Spleen (tissue), 11 donors: ENCODE measurements around the gene BSPRY. TPM values are rescaled to one million over a fixed set of nuclear protein-coding genes. Genes with fewer than 3 reads are reported as not detected.
"Not testable (repeated sequence)": the region's sequence is repeated elsewhere in the genome, so short reads cannot be mapped to it uniquely, and the experiment has no call there.

Experiments used
- DNase-seq: peaks from one replicate; pipeline ENCODE4 v3.0.0-alpha.2; 2020
- H3K27ac ChIP-seq, 8 donors: fragments of 200-600 bp; sonication (generic) in 7 of 8; 1 replicate in 4 of 8; 2 replicates in 4 of 8; pipeline versions ENCODE4 v1.5.0 to v1.8.0; 2016 to 2021; ENCODE audit warnings: inconsistent platforms in 4 of 8, mild to moderate bottlenecking in 4 of 8, moderate library complexity in 1 of 8
- H3K27me3 ChIP-seq, 7 donors: fragments of 200-600 bp; sonication (generic) in 6 of 7; replicated peaks in 1 of 7; 1 replicate in 4 of 7; 2 replicates in 3 of 7; pipeline versions ENCODE4 v1.5.0 to v1.8.0; 2016 to 2021; ENCODE audit warnings: inconsistent platforms in 3 of 7, mild to moderate bottlenecking in 1 of 7
- H3K36me3 ChIP-seq, 6 donors: fragments of 200-600 bp; sonication (generic) in 5 of 6; 1 replicate in 4 of 6; 2 replicates in 2 of 6; pipeline versions ENCODE4 v1.5.0 to v1.8.0; 2016 to 2021; ENCODE audit warnings: inconsistent platforms in 2 of 6
- H3K4me1 ChIP-seq, 6 donors: fragments of 200-600 bp; sonication (generic) in 5 of 6; 1 replicate in 3 of 6; 2 replicates in 3 of 6; pipeline versions ENCODE4 v1.5.0 to v1.8.0; 2016 to 2021; ENCODE audit warnings: inconsistent platforms in 3 of 6
- H3K4me3 ChIP-seq, 8 donors: fragments of 200-600 bp; sonication (generic) in 7 of 8; 1 replicate in 4 of 8; 2 replicates in 4 of 8; pipeline versions ENCODE4 v1.5.0 to v1.8.0; 2016 to 2021; ENCODE audit warnings: inconsistent platforms in 4 of 8, mild to moderate bottlenecking in 4 of 8, moderate library complexity in 2 of 8
- H3K9me3 ChIP-seq, 8 donors: fragments of 200-600 bp; sonication (generic) in 7 of 8; 1 replicate in 4 of 8; 2 replicates in 4 of 8; pipeline versions ENCODE4 v1.5.0 to v1.8.0; 2016 to 2021; ENCODE audit warnings: inconsistent platforms in 4 of 8
- POLR2A ChIP-seq, 3 donors: fragments of 450-650 bp; IDR thresholded peaks; one replicate each; pipeline ENCODE4 v1.5.1; 2017; ENCODE audit warnings: antibody characterized with exemption in 3 of 3, mild to moderate bottlenecking in 1 of 3
- POLR2AphosphoS5 ChIP-seq, 3 donors: sonication (generic); formaldehyde crosslinking; IDR thresholded peaks; one replicate each; pipeline ENCODE4 v1.5.1; 2017; ENCODE audit warnings: antibody characterized with exemption in 3 of 3
- WGBS, 5 donors: extraction: QIAGEN DNeasy Blood & Tissue Kit in 3 of 5; methylation state at CpG; one replicate each; pipeline versions ENCODE4 v1.1.5 to v1.1.7; 2013 to 2018; 5-methylcytosine and 5-hydroxymethylcytosine counted together
- intact Hi-C: fragments of 100-400 bp; cut with DNase I; formaldehyde crosslinking; loops from one replicate; pipeline ENCODE4 v1.15.0; 2023; ENCODE audit warnings: low total_unique reads
- polyA plus RNA-seq, 3 donors: library from polyadenylated mRNA; stranded (reverse); fragments of 200-250 nt; gene quantifications; one replicate each; pipeline ENCODE4 v1.2.1, GENCODE V29; 2013
- total RNA-seq, 7 donors: library from RNA; depleted of rRNA in 3 of 7; stranded (reverse); fragments of >200 nt in 3 of 7; fragmentation: NEBNext Ultra II Directional in 4 of 7; extraction: Animal tissue kit (Norgen Biotek cat#: 25700) in 4 of 7; gene quantifications; one replicate each; pipeline versions ENCODE4 v1.1.0 to v1.2.1, GENCODE V29; 2016 to 2021
- TF ChIP-seq, protein P1 (sequence below), 11 experiments: fragments of 200-600 bp in 7 of 11; fragments of 450-650 bp in 4 of 11; sonication (generic) in 4 of 11; IDR thresholded peaks in 8 of 11; conservative IDR thresholded peaks in 3 of 11; 1 replicate in 7 of 11; 2 replicates in 4 of 11; pipeline versions ENCODE4 v1.4.0 to v1.8.0; 2016 to 2021; ENCODE audit warnings: antibody characterized with exemption in 11 of 11, inconsistent platforms in 4 of 11, mild to moderate bottlenecking in 1 of 11
- donor health status: healthy with polysubstance abuse.
- donor health status: DM: no; HTN: no; CAD: no; lungs with moderate emphysema.
- donor health status: DM: no; HTN: no; CAD: no.
- donor health status: Bipolar disorder and iron deficiency.
- donor health status: healthy.
- donor health status: DM: no; HTN: no; CAD: no.
- donor health status: DM: yes; HTN: yes; CAD: no.

The BSPRY gene
- total and polyA plus RNA-seq, 10 donors: 0.26 to 1.7 (median 0.78) TPM

DNA sequence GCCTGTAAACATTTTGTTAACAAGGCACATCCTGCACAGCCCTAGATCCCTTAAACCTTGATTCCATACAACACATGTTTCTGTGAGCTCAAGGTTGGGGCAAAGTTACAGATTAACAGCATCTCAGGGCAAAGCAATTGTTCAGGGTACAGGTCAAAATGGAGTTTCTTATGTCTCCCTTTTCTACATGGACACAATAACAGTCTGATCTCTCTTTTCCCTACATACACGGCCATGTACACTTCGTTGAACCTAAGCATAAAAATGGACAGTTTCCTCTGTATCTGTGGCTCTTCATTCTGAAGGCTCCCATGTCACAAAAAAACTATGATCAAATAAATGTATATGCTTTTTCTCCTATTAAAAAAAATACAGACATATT, 30.5 kb downstream of the BSPRY start:
- H3K27ac ChIP-seq, H3K4me3 ChIP-seq, intact Hi-C loops, DNase-seq, H3K9me3 ChIP-seq, H3K36me3 ChIP-seq, H3K27me3 ChIP-seq: not testable (repeated sequence)
- H3K4me1 ChIP-seq: peaks cover 0 to 30% (median 17%) of the 10 kb centered on the region in 6 donors
- 82 to 91% (median 87%) methylated on average over 2 of the region's 2 CpGs for WGBS, 5 donors

DNA sequence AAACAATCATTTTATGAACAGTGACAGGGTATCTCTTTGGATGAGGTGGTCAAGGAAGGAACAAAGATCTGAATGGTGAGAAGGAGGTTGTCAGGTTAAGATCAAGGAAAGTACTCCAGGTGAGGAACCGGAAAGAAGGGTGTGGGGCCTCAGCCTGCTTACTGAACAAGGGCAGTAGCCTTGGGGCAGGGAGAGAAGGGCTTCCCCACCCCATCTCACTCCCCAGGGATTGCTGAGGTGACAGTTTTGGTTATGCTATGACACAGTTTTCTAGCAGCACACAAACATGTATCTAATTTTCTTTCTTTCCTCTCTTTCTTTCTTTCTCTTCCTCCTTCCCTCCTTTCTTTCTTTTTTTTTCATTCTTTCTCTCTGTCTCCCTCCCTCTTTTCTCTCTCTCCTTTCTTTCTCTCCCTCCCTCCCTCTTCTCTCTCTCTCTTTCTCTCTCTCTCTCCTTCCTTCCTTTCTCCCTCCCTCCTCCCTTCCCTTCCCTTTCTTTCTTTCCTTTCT, 31.6 kb downstream of the BSPRY start:
- intact Hi-C loops: no loop called here
- no peaks in the 10 kb centered on the region for H3K9me3 ChIP-seq
- WGBS, 5 donors: 39 to 73% (median 56%) methylated on average over 1 of the region's 1 CpG
- H3K27ac ChIP-seq: peak overlapping the region in 2 of 8 donors; percentile 7 to 33
- H3K4me1 ChIP-seq: peaks cover 0 to 19% (median 8%) of the 10 kb centered on the region in 6 donors
- TF ChIP-seq, protein P1, sequence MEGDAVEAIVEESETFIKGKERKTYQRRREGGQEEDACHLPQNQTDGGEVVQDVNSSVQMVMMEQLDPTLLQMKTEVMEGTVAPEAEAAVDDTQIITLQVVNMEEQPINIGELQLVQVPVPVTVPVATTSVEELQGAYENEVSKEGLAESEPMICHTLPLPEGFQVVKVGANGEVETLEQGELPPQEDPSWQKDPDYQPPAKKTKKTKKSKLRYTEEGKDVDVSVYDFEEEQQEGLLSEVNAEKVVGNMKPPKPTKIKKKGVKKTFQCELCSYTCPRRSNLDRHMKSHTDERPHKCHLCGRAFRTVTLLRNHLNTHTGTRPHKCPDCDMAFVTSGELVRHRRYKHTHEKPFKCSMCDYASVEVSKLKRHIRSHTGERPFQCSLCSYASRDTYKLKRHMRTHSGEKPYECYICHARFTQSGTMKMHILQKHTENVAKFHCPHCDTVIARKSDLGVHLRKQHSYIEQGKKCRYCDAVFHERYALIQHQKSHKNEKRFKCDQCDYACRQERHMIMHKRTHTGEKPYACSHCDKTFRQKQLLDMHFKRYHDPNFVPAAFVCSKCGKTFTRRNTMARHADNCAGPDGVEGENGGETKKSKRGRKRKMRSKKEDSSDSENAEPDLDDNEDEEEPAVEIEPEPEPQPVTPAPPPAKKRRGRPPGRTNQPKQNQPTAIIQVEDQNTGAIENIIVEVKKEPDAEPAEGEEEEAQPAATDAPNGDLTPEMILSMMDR (IDR thresholded peaks at IDR 0.05 in 8 of 11, conservative IDR thresholded peaks at IDR 0.05 in 3 of 11): no peak
- TF ChIP-seq POLR2A (IDR thresholded peaks at IDR 0.05): no peak
- TF ChIP-seq POLR2AphosphoS5 (IDR thresholded peaks at IDR 0.05): no peak
- H3K36me3 ChIP-seq: peaks cover 0 to 5% (median 0%) of the 10 kb centered on the region in 6 donors
- H3K27me3 ChIP-seq: no peaks in the 10 kb centered on the region
- peak; percentile 42 for DNase-seq
- H3K4me3 ChIP-seq: no peak overlapping the region

DNA sequence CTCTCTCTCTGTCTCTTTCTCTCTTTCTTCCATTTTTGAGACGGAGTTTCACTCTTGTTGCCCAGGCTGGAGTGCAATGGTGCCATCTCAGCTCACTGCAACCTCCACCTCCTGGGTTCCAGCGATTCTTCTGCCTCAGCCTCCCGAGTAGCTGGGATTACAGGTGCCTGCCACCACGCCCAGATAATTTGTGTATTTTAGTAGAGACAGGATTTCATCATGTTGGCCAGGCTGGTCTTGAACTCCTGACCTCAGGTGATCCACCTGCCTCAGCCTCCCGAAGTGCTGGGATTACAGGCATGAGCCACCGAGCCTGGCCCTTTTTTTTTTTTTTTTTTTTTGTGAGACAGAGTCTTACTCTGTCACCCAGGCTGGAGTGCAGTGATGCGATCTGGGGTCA, 32.1 kb downstream of the BSPRY start:
- DNase-seq, H3K9me3 ChIP-seq, H3K4me3 ChIP-seq, H3K27ac ChIP-seq, intact Hi-C loops, H3K27me3 ChIP-seq: not testable (repeated sequence)
- H3K36me3 ChIP-seq: peaks cover 0 to 10% (median 0%) of the 10 kb centered on the region in 6 donors
- H3K4me1 ChIP-seq: peaks cover 0 to 14% (median 5%) of the 10 kb centered on the region in 6 donors
- WGBS, 5 donors: 81 to 94% (median 90%) methylated on average over 7 of the region's 7 CpGs

DNA sequence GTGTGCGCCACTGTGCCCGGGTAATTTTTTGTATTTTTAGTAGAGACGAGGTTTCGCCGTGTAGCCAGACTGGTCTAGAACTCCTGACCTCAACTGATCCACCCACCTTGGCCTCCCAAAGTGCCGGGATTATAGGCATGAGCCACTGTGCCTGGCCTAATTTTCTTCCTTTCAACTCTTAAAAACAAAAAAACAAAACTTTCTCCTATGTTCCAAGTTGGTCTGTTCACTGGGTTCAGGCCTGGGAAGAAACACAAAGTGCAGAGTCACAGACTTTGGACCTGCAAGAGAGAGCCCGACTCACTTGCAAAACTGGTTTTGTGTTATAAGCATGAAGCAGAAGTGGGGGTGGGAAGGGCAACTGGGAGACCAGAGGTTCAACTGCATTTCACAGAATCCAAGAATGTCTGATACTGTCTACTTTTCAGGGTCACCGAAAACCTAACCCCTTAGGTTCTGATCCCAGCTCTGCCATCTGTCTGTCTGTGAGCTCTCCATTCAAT, 32.6 kb downstream of the BSPRY start:
- Histone ChIP-seq H3K27me3 (no peaks in the 10 kb centered on the region), H3K36me3 (peaks cover 0 to 15% (median under 1%) of the 10 kb centered on the region in 6 donors), H3K4me1 (peaks cover 0 to 11% (median 4%) of the 10 kb centered on the region in 6 donors), H3K4me3 (no peak overlapping the region), H3K27ac (no peak overlapping the region), H3K9me3 (no peaks in the 10 kb centered on the region)
- intact Hi-C loops: no loop called here
- peak; percentile 4 for DNase-seq
- 86 to 96% (median 91%) methylated on average over 8 of the region's 8 CpGs for WGBS, 5 donors
- TF ChIP-seq, protein P1 (IDR thresholded peaks at IDR 0.05 in 8 of 11, conservative IDR thresholded peaks at IDR 0.05 in 3 of 11): no peak
- TF ChIP-seq POLR2AphosphoS5 (IDR thresholded peaks at IDR 0.05) (no peak), POLR2A (IDR thresholded peaks at IDR 0.05) (no peak)

DNA sequence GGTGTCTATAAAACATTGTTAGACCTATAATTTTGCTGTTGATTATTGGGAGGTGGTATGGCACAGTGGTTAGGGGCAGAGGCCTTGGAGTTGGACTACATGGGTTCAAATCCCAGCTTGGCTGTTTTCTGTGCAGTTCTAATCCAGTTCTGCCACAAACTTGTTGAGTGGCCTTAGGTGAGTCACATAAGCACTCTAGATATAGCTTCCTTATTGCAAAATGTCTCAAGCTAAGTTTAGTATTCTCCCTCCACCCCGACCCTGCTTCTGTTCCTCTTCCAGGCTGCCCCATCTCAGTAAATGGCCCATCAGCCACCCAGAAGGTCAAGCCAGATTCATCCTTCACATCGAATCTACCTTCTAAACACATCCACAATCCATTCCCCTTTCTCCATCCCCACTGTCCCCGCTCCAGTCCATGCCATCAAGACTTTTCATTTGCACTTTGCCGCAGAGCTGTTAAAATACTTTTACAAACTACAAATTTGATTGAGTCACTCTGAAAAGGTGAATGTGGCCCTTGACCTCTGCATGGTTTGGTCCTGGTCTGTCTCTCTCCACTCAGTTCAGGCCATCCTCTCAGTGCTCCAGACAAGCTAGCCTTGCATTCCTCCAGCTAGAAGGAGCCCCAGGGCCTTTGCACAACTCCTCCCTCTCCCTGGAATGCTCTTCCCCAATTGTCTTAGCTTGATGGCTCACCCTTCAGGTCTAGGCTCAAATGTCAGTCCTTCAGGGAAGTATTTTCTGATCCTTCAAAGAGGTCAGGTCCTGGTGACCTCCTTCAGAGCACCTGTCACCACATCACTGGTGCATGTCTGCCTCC, 37.4 kb downstream of the BSPRY start:
- H3K4me3 ChIP-seq: no peak overlapping the region
- intact Hi-C loops: no loop called here
- 81 to 92% (median 87%) methylated on average over 4 of the region's 4 CpGs for WGBS, 5 donors
- no peak for DNase-seq
- H3K27ac ChIP-seq: no peak overlapping the region
- no peaks in the 10 kb centered on the region for H3K9me3 ChIP-seq
- peaks cover 0 to 64% (median 45%) of the 10 kb centered on the region in 6 donors for H3K36me3 ChIP-seq
- H3K27me3 ChIP-seq: no peaks in the 10 kb centered on the region
- H3K4me1 ChIP-seq: no peaks in the 10 kb centered on the region
- TF ChIP-seq POLR2A (IDR thresholded peaks at IDR 0.05) (no peak), POLR2AphosphoS5 (IDR thresholded peaks at IDR 0.05) (no peak)
- TF ChIP-seq, protein P1 (IDR thresholded peaks at IDR 0.05 in 8 of 11, conservative IDR thresholded peaks at IDR 0.05 in 3 of 11): no peak
